Activated naive CD4-positive, alpha-beta T cell treated with anti-CD3 and anti-CD28 coated beads, Interleukin-2, amount 10 ng/mL, durations not matched to agents 7 days and 5 days (primary cell): Measurements from ENCODE around the gene GGA2.
"Not testable (repeated sequence)": the region's sequence is repeated elsewhere in the genome, so short reads cannot be mapped to it uniquely, and the experiment has no call there.

Experiments used
- CTCF ChIA-PET: fragments of 350-600 bp; sonication (Branson Sonifier 250); formaldehyde crosslinking; loops from one replicate; lab custom pipeline; 2021; ENCODE audit warnings: antibody characterized with exemption; lab: Charles Lee
- DNase-seq: peaks from one replicate; pipeline ENCODE4 v3.0.0-alpha.2; 2020
- H3K27ac Mint-ChIP-seq: one replicate; pipeline ENCODE4 v1.8.0; 2021; ENCODE audit warnings: mild to moderate bottlenecking, moderate library complexity, mixed read lengths
- H3K27me3 Mint-ChIP-seq: one replicate; pipeline ENCODE4 v1.8.0; 2021; ENCODE audit warnings: mild to moderate bottlenecking, mixed read lengths
- H3K36me3 Mint-ChIP-seq: one replicate; pipeline ENCODE4 v1.8.0; 2021; ENCODE audit warnings: mixed read lengths
- H3K4me1 Mint-ChIP-seq: one replicate; pipeline ENCODE4 v1.8.0; 2021; ENCODE audit warnings: mixed read lengths
- H3K4me3 Mint-ChIP-seq: one replicate; pipeline ENCODE4 v1.8.0; 2021; ENCODE audit warnings: mild to moderate bottlenecking, moderate library complexity, mixed read lengths
- H3K9me3 Mint-ChIP-seq: one replicate; pipeline ENCODE4 v1.8.0; 2021; ENCODE audit warnings: mixed read lengths

The GGA2 gene

DNA sequence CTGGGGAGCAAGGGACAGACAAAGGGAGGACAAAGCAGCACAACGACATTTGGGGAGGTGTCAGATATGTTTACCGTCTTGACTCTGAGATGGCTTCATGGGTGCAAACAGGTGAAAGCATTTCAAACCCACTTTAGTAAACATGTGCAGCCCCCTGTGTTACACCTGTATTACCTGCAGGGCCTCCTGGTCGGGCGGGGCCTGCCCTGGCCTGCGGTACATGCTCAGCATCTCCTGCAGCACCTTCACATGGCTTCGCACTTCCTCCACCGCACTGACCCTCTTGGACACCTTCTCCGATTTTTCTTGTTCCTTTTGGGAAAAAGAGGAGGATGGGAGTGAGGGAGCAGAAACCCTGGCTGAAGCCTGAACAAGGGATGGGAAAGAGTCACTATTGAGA, 24.5 kb downstream of the GGA2 start:
- peaks cover 61% of the 10 kb centered on the region for H3K36me3 Mint-ChIP-seq
- H3K27ac Mint-ChIP-seq, result no peak overlapping the region
- DNase-seq, result no peak
- no peaks in the 10 kb centered on the region for H3K9me3 Mint-ChIP-seq
- no peaks in the 10 kb centered on the region for H3K27me3 Mint-ChIP-seq
- CTCF ChIA-PET, result interaction anchor here (0.6 to 0.8 kb wide), 2 partner anchors 222 to 337 kb away, joined by 3 read pairs; no protein-coding TSS in a partner anchor
- H3K4me3 Mint-ChIP-seq, result no peak overlapping the region
- no peaks in the 10 kb centered on the region for H3K4me1 Mint-ChIP-seq

DNA sequence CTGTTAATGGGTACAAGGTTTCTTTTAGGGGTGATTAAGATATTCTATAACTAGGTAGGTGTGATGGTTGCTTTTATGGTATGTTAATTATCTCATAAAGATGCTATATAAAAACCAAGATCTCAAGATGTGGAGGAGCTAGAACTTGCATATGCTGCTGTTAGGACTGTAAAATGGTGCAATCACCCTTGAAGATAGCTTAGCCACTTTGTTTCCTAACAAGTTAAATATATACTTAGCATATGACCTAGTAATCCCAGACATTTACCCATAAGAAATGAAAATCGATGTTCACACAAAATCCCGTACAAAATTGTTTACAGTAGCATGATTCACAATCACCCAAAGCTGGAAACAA, 25.1 kb downstream of the GGA2 start:
- no peak for DNase-seq
- Mint-ChIP-seq H3K27ac (no peak overlapping the region), H3K9me3 (no peaks in the 10 kb centered on the region), H3K4me1 (no peaks in the 10 kb centered on the region), H3K4me3 (no peak overlapping the region), H3K27me3 (no peaks in the 10 kb centered on the region), H3K36me3 (peaks cover 63% of the 10 kb centered on the region)
- CTCF ChIA-PET, result interaction anchor here (0.6 to 0.8 kb wide), 2 partner anchors 222 to 337 kb away, joined by 3 read pairs; no protein-coding TSS in a partner anchor

DNA sequence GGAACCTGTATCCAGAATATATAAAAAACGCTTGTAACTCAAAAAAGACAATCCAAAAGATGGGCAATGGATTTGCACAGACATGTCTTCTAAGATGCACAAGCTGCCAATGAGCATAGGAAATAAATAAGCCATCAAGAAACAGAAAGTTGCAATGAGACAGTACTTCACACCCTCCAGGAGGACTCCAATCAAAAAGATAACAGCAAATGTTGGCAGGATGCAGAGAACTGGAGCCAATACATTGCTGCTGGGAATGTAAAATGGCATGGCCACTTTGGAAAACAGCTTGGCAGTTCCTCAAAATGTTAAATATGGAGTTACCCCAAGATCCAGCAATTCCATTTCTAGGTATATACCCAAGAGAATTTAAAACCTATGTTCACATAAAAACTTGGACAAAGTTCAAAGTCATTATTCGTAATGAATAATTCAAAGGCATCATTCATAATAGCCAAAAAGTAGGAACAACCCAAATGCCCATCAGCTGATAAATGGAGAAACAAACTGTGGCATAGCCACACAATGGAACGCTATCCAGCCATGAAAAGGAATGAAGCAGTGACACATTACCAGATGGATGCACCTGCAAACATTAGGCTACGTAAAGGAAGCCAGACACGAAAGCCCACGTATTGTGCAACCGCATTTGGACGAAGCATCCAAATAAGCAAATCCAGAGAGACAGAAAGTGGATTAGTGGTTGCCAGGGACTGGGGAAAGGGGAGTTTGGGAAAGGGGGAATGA, 25.6 kb downstream of the GGA2 start:
- Mint-ChIP-seq H3K27ac (no peak overlapping the region), H3K4me1 (no peaks in the 10 kb centered on the region), H3K27me3 (no peaks in the 10 kb centered on the region), H3K4me3 (no peak overlapping the region), H3K36me3 (peaks cover 63% of the 10 kb centered on the region), H3K9me3 (no peaks in the 10 kb centered on the region)
- no peak for DNase-seq
- CTCF ChIA-PET, result no interaction called here

DNA sequence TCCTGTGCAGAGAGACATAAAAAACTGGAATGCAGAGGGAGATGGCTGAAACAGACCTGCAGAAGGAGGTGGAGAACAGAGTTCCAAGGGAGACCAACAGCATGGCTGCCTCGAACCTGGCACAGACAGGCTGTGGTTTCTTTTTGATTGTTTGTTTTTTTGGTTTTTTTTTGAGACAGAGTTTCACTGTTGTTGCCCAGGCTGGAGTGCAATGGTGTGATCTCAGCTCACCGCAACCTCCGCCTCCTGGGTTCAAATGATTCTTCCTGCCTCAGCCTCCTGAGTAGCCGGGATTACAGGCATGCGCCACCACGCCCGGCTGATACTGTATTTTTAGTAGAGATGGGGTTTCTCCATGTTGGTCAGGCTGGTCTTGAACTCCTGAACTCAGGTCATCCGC, 26.8 kb downstream of the GGA2 start:
- H3K27ac Mint-ChIP-seq, H3K4me3 Mint-ChIP-seq, H3K27me3 Mint-ChIP-seq, CTCF ChIA-PET, H3K4me1 Mint-ChIP-seq, H3K9me3 Mint-ChIP-seq, DNase-seq: not testable (repeated sequence)
- peaks cover 72% of the 10 kb centered on the region for H3K36me3 Mint-ChIP-seq

DNA sequence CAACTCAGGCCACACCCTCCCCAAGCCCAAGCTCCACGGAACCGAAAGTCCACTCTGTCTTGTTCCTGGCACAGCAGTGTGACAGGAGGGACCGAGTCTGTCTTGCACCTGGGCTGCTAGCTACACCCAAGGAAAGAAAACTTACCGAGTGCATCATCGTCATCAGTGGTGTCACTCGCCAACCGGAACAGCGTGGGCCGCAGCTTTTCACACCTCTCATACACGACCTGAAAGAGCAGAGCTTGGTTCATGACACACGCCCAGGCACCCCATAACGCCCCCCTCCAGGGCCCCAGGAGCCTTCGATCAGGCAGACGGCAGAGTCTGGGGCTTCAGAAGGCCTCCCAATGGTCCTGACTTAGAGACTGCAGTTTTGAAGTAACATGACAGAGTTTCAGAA, 27.5 kb downstream of the GGA2 start:
- CTCF ChIA-PET, result interaction anchor here (1.0 kb wide), 1 partner anchor 48 kb away, joined by 4 read pairs; no protein-coding TSS in a partner anchor
- DNase-seq, result no peak
- Mint-ChIP-seq H3K27me3 (no peaks in the 10 kb centered on the region), H3K36me3 (peaks cover 67% of the 10 kb centered on the region), H3K4me1 (no peaks in the 10 kb centered on the region), H3K27ac (peak overlapping the region; percentile 21), H3K4me3 (no peak overlapping the region), H3K9me3 (no peaks in the 10 kb centered on the region)

DNA sequence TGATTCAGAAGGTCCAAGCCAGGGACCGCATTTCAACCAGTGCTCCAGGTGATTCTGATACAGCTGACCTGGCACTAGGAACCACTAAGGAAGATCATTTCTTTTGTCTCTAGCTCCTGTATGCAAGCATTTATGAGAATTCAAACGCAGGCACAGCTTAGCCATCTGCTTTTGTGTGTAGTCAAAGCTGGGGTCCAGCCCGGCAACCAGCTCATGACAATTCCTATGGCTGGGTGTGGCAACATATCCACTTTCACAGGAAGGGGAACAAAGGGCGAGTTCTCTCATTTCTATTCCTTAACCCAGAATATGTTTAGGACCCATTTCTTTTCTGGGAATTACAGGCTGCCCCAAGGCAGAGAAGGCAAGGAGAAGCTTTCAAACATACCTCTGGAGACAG, 30.0 kb downstream of the GGA2 start:
- Mint-ChIP-seq H3K9me3 (no peaks in the 10 kb centered on the region), H3K4me1 (no peaks in the 10 kb centered on the region), H3K27me3 (no peaks in the 10 kb centered on the region), H3K4me3 (no peak overlapping the region), H3K27ac (no peak overlapping the region), H3K36me3 (peaks cover 67% of the 10 kb centered on the region)
- CTCF ChIA-PET, result no interaction called here
- DNase-seq, result no peak

DNA sequence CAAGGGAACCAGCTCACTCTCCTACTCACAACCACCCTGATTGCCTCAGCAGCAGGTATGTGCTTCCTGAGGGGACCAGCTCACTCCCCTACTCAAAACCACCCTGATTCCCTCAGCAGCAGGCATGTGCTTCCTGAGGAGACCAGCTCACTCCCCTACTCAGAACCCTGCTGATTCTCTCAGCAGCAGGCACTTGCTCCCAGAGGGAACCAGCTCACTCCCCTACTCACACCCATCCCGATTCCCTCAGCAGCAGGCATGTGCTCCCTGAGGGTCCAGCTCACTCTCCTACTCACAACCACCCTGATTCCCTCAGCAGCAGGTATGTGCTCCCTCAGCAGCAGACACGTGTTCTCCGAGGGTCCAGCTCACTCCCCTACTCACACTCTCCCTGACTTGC, 31.2 kb downstream of the GGA2 start:
- Mint-ChIP-seq H3K9me3 (no peaks in the 10 kb centered on the region), H3K4me1 (no peaks in the 10 kb centered on the region), H3K27ac (peak overlapping the region; percentile 77), H3K27me3 (no peaks in the 10 kb centered on the region), H3K4me3 (no peak overlapping the region), H3K36me3 (peaks cover 64% of the 10 kb centered on the region)
- DNase-seq, result no peak
- CTCF ChIA-PET, result interaction anchor here (0.8 to 1.2 kb wide), 3 partner anchors 13 to 44 kb away, joined by 3 read pairs; no protein-coding TSS in a partner anchor

DNA sequence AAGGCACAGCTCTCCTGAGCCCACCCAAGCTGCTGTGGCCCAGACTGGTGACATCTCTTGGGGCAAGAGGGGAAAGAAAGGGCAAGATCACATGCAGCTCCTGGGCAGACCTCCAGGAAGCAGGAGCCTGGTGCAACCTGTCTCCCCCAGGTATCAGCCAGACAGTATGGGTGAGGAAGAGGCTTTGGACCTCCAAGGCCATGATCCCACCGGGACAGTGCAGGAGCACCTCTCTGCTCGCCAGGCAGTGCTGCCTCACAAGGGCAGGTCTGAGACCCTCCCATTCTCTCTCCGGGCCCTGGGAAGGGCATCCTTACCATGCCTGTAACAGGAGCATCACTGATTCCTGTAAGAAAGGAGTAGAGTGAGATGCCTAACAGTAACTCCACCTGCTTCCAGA, 31.7 kb downstream of the GGA2 start:
- CTCF ChIA-PET, result interaction anchor here (1.2 kb wide), 1 partner anchor 43 kb away, joined by 3 read pairs; no protein-coding TSS in a partner anchor
- no peak overlapping the region for H3K4me3 Mint-ChIP-seq
- no peaks in the 10 kb centered on the region for H3K27me3 Mint-ChIP-seq
- no peak for DNase-seq
- H3K36me3 Mint-ChIP-seq, result peaks cover 68% of the 10 kb centered on the region
- H3K9me3 Mint-ChIP-seq, result no peaks in the 10 kb centered on the region
- no peaks in the 10 kb centered on the region for H3K4me1 Mint-ChIP-seq
- peak overlapping the region; percentile 17 for H3K27ac Mint-ChIP-seq

DNA sequence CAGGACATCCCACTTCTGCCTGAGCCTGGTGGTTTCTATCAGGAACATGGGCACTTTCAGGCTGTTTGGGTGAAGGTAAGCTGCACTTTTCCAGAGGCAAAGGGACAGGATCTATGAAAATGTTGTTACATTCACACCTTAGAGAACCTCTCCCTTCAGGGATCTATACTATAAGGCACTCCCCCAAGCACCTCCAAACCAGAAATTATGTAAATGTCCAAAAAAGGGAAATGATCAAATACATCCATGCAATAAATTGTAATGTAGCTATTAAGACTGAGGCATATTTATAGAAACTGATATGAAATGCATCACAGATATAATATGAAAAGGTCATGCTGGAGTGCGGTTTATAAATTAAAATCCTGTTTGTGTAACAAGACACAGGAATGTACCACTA, 34.0 kb downstream of the GGA2 start:
- CTCF ChIA-PET, result interaction anchor here (0.6 kb wide), 1 partner anchor 105 kb away, joined by 3 read pairs; no protein-coding TSS in a partner anchor

DNA sequence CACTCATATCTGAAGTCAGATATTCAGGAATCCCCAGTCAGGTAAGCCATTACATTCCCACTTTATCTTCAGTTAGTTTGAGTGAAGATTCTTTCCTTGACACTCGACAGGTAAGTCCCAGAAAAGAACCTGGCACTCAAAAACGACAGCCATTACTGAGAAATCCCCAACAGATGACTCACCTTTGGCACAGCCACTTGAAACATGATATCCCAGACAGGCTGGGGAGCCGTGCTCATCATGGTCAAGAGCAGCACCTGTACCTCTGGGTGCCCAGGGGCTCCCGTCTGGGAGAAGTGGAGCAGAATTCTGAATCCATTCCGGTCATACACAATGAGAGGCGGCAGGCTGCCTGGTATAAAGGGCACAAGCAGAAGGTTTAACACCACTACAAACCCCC, 40.5 kb downstream of the GGA2 start:
- Mint-ChIP-seq H3K27me3 (no peaks in the 10 kb centered on the region), H3K4me3 (no peak overlapping the region), H3K4me1 (no peaks in the 10 kb centered on the region), H3K36me3 (peaks cover 39% of the 10 kb centered on the region), H3K9me3 (no peaks in the 10 kb centered on the region), H3K27ac (no peak overlapping the region)
- CTCF ChIA-PET, result no interaction called here
- DNase-seq, result no peak

More for the DNA sequence above, 34.0 kb downstream of the GGA2 start:
- no peaks in the 10 kb centered on the region for H3K27me3 Mint-ChIP-seq
- DNase-seq, result no peak
- H3K9me3 Mint-ChIP-seq, result no peaks in the 10 kb centered on the region
- H3K4me3 Mint-ChIP-seq, result no peak overlapping the region
- no peaks in the 10 kb centered on the region for H3K4me1 Mint-ChIP-seq
- H3K27ac Mint-ChIP-seq, result peak overlapping the region; percentile 55
- peaks cover 54% of the 10 kb centered on the region for H3K36me3 Mint-ChIP-seq

DNA sequence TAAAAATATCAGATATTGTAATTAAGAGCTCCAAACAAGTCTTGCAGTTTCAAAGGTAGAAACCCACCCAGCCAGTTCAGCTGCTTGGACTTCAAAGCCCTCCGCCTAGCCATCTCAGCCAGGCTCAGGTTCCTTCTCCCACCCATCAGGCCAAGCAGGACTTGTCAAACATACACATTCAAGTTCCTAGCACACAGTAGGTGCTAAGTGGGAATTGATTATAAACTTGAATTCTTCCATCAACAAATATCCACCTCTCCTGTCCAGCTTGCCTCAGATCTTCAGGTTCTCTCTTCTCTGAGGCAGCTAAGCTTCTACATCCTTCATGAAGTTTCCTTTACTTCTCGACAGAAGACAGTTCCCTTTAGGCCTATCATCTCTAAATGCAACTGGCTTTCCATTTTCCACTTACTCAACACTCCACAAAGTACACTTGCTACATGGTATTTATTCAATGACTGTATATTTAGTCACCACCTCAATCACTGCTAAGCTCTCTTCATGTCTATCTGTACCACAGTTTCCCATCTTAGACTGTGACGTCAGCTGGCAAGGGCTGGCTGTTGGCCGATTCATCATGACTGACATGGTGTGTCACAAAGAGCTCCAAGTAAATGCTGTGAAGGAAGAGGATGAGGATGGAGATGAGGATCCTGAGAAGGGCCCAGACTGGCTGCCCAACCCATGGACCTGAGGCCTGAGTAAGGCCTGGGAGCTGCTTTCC, 44.0 kb downstream of the GGA2 start:
- CTCF ChIA-PET, result no interaction called here
- Mint-ChIP-seq H3K4me3 (no peak overlapping the region), H3K9me3 (no peaks in the 10 kb centered on the region), H3K36me3 (peaks cover 32% of the 10 kb centered on the region), H3K27ac (no peak overlapping the region), H3K27me3 (no peaks in the 10 kb centered on the region), H3K4me1 (no peaks in the 10 kb centered on the region)
- DNase-seq, result no peak

DNA sequence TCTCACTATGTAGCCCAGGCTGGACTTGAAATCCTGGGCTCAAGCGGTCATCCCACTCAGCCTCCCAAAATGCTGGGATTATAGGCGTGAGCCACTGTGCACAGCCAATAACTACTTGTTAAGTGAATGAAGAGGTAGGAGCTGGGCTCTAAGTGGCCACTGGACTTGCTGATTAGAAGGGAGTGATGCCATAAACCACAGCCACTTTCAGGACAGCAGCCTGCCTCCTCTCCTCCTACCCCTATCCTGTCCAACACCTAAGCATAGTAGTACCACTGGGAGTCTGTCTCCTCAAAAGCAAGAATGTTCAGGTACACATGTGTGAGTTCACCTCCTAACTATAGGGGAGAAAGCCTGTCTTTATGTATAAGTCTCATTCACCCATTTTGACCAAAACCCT, 45.1 kb downstream of the GGA2 start:
- no peak overlapping the region for H3K27ac Mint-ChIP-seq
- H3K27me3 Mint-ChIP-seq, result no peaks in the 10 kb centered on the region
- no peaks in the 10 kb centered on the region for H3K4me1 Mint-ChIP-seq
- H3K36me3 Mint-ChIP-seq, result peaks cover 27% of the 10 kb centered on the region
- no peaks in the 10 kb centered on the region for H3K9me3 Mint-ChIP-seq
- CTCF ChIA-PET, result no interaction called here
- DNase-seq, result no peak
- no peak overlapping the region for H3K4me3 Mint-ChIP-seq

DNA sequence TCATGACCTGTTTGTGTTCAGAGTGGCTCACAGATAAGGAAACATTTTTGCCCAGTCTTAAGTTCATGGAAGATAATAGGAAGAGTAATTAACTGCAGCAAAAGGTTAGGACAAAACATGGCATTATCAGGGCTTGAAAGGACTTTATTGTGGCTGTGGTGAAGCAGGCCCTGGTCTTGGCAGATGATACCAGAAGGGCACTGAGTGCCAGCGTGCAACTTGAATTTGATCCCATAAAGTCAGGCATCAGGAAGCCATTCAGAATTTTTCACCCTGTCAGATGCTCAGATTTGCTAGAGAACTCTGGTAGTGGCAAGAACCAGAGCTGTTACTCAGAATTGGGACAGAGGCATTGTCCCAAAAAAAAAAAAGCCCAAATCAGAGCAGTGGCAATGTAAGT, 46.1 kb downstream of the GGA2 start:
- CTCF ChIA-PET, result no interaction called here
- DNase-seq, result no peak
- H3K4me1 Mint-ChIP-seq, result no peaks in the 10 kb centered on the region
- no peaks in the 10 kb centered on the region for H3K27me3 Mint-ChIP-seq
- H3K36me3 Mint-ChIP-seq, result peaks cover 18% of the 10 kb centered on the region
- no peaks in the 10 kb centered on the region for H3K9me3 Mint-ChIP-seq
- H3K27ac Mint-ChIP-seq, result no peak overlapping the region
- no peak overlapping the region for H3K4me3 Mint-ChIP-seq

DNA sequence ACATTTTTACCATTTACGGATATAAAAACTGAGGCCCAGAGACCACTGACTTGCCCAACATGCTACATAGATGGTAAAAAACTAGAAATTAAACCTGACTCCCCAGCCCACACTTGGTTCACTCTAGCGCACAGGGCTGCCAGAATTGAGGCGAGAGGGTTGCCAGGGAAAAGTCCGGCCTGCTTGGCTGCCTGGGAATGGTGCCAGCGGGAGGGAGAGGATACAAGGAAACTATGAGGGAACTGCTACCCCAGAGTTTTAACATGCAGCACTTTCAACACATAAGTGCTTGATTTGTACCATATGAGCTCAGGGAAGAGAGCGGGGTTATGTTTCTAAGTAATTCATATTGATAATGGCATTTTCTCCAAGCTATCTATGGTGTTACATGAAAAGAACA, 47.3 kb downstream of the GGA2 start:
- H3K4me3 Mint-ChIP-seq, H3K27me3 Mint-ChIP-seq, CTCF ChIA-PET, H3K4me1 Mint-ChIP-seq, DNase-seq, H3K9me3 Mint-ChIP-seq, H3K27ac Mint-ChIP-seq: not testable (repeated sequence)
- H3K36me3 Mint-ChIP-seq, result peaks cover 12% of the 10 kb centered on the region
